LNCAP (cell line): ENCODE data around the gene JAKMIP3.

ENCODE experiments used
- CTCF ChIP-seq: fragments of 450-650 bp; IDR thresholded peaks from 2 replicates; pipeline ENCODE4 v1.5.1; 2017; ENCODE audit warnings: mild to moderate bottlenecking

Gene JAKMIP3

GRCh38 chr10:132056663-132057062, 9.1 kb upstream of the JAKMIP3 start:
- no peak for TF ChIP-seq CTCF

GRCh38 chr10:132057191-132057681, 8.5 kb upstream of the JAKMIP3 start:
- no peak for TF ChIP-seq CTCF

- TF ChIP-seq CTCF: no peak
Observed at GRCh38 chr10:132058111-132058745, 7.5 kb upstream of the JAKMIP3 start.

- TF ChIP-seq CTCF: no peak
Observed at GRCh38 chr10:132058793-132059759, 6.7 kb upstream of the JAKMIP3 start.

GRCh38 chr10:132059760-132060508, 5.8 kb upstream of the JAKMIP3 start:
- TF ChIP-seq CTCF: no peak

GRCh38 chr10:132061030-132061429, 4.7 kb upstream of the JAKMIP3 start:
- TF ChIP-seq CTCF: no peak

- no peak for TF ChIP-seq CTCF
Observed at GRCh38 chr10:132061465-132061864, 4.3 kb upstream of the JAKMIP3 start.
